GM19452 (cell line): ENCODE measurements around the gene IQCE.
A peak's percentile ranks its signal among the peaks of the same experiment; 100 is the strongest.
"Not testable (repeated sequence)": the region's sequence is repeated elsewhere in the genome, so short reads cannot be mapped to it uniquely, and the experiment has no call there.

Experiments
- ATAC-seq: cut with Tn5 transposase; IDR thresholded peaks from one replicate; pipeline ENCODE4 v1.9.1; 2021; ENCODE audit not compliant: unreplicated experiment

Gene IQCE

GRCh38 chr7:2520761-2521290 lies 38.0 kb upstream of the IQCE start:
- no peak for ATAC-seq

GRCh38 chr7:2521341-2521745 lies 37.4 kb upstream of the IQCE start:
- ATAC-seq = no peak

GRCh38 chr7:2521952-2522591 lies 36.7 kb upstream of the IQCE start:
- ATAC-seq = no peak

- ATAC-seq = no peak
Observed at GRCh38 chr7:2522780-2523433, 35.9 kb upstream of the IQCE start.

- no peak for ATAC-seq
Observed at GRCh38 chr7:2523461-2523936, 35.3 kb upstream of the IQCE start.

GRCh38 chr7:2523941-2524807 lies 34.6 kb upstream of the IQCE start:
- no peak for ATAC-seq

- ATAC-seq = no peak
Observed at GRCh38 chr7:2524808-2525657, 33.7 kb upstream of the IQCE start.

- no peak for ATAC-seq
Observed at GRCh38 chr7:2525658-2526630, 32.8 kb upstream of the IQCE start.

- no peak for ATAC-seq
Observed at GRCh38 chr7:2526659-2527504, 31.9 kb upstream of the IQCE start.

GRCh38 chr7:2527505-2528467 lies 31.0 kb upstream of the IQCE start:
- ATAC-seq = no peak

- no peak for ATAC-seq
Observed at GRCh38 chr7:2528481-2529095, 30.2 kb upstream of the IQCE start.

- ATAC-seq = peak; percentile 53
Observed at GRCh38 chr7:2529161-2530070, 29.4 kb upstream of the IQCE start.

- peak; percentile 42 for ATAC-seq
Observed at GRCh38 chr7:2530071-2530987, 28.4 kb upstream of the IQCE start.

GRCh38 chr7:2530994-2531795 lies 27.6 kb upstream of the IQCE start:
- ATAC-seq = not testable (repeated sequence)
